MG63 (cell line): Measurements from ENCODE around the gene C11orf86. TPM values are rescaled to one million over a fixed set of nuclear protein-coding genes. Genes with fewer than 3 reads are reported as not detected.

ENCODE experiments used
- total RNA-seq: library from RNA; depleted of rRNA; stranded (reverse); fragments of >200 nt; shearing (Covaris generic); gene quantifications from 2 replicates; pipeline ENCODE4 v1.2.3, GENCODE V29; 2014; ENCODE audit warnings: low replicate concordance; rRNA removed

Gene C11orf86
- total RNA-seq, 1 experiment from 2014 or later = 0.59 TPM

Other genes starting within 250 kb of the C11orf86 start
- gene SPTBN2, start 246.1 kb upstream of the C11orf86 start, total RNA-seq = 20.0 and 25.8 TPM in 2 replicates
- gene RCE1, start 131.9 kb upstream of the C11orf86 start, total RNA-seq = 16.4 and 17.2 TPM in 2 replicates
- 22.4 and 42.8 TPM in 2 replicates for gene LRFN4, start 118.2 kb upstream of the C11orf86 start, total RNA-seq
- gene PC, start 16.9 kb upstream of the C11orf86 start, total RNA-seq = 7.6 and 13.0 TPM in 2 replicates
- gene SYT12, start 47.8 kb downstream of the C11orf86 start, total RNA-seq = 0.54 and 1.2 TPM in 2 replicates
- gene RHOD, start 81.5 kb downstream of the C11orf86 start, total RNA-seq = 27.9 and 85.6 TPM in 2 replicates
- gene KDM2A, start 144.0 kb downstream of the C11orf86 start, total RNA-seq = 11.8 and 16.7 TPM in 2 replicates